SK-N-SH (cell line): ENCODE results near the gene LRGUK.

ENCODE experiments used
- USF2 ChIP-seq: fragments of 150-350 bp; IDR thresholded peaks from 2 replicates; pipeline ENCODE4 v1.6.1; 2017; ENCODE audit warnings: antibody characterized with exemption, low read length, low read depth, borderline replicate concordance
- TF ChIP-seq, protein P1 (sequence below): fragments of 200-600 bp; sonication (generic); IDR thresholded peaks from 2 replicates; pipeline ENCODE4 v1.6.1; 2017; ENCODE audit warnings: antibody characterized with exemption, mild to moderate bottlenecking, moderate library complexity

DNA sequence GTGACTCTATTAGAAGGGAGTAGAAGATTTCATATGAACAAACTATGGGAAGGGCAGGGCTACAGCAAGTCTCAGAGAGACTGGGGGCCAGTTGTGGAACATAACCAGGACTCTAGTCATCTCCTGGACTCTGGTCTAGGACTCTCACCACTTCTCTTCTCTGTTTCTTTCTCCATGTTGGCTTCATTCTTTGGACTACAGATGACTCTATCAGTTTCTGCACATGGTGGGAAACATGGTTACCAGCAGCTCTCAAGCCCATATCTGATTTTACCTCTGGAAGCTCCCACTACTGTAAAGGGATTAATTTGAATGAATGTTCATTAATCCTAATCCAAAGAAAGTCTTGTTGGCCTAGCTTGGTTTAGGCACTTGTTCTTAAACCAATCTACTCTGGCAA, 84.7 kb downstream of the LRGUK start:
- TF ChIP-seq, protein P1, sequence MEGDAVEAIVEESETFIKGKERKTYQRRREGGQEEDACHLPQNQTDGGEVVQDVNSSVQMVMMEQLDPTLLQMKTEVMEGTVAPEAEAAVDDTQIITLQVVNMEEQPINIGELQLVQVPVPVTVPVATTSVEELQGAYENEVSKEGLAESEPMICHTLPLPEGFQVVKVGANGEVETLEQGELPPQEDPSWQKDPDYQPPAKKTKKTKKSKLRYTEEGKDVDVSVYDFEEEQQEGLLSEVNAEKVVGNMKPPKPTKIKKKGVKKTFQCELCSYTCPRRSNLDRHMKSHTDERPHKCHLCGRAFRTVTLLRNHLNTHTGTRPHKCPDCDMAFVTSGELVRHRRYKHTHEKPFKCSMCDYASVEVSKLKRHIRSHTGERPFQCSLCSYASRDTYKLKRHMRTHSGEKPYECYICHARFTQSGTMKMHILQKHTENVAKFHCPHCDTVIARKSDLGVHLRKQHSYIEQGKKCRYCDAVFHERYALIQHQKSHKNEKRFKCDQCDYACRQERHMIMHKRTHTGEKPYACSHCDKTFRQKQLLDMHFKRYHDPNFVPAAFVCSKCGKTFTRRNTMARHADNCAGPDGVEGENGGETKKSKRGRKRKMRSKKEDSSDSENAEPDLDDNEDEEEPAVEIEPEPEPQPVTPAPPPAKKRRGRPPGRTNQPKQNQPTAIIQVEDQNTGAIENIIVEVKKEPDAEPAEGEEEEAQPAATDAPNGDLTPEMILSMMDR, result no peak
- no peak for TF ChIP-seq USF2
